ENCODE measurements around the gene NID2. TPM values are rescaled to one million over a fixed set of nuclear protein-coding genes. Genes with fewer than 3 reads are reported as not detected.

The NID2 gene
- total RNA-seq, 2 experiments from 2014 or later: 0.18 to 0.29 TPM

DNA sequence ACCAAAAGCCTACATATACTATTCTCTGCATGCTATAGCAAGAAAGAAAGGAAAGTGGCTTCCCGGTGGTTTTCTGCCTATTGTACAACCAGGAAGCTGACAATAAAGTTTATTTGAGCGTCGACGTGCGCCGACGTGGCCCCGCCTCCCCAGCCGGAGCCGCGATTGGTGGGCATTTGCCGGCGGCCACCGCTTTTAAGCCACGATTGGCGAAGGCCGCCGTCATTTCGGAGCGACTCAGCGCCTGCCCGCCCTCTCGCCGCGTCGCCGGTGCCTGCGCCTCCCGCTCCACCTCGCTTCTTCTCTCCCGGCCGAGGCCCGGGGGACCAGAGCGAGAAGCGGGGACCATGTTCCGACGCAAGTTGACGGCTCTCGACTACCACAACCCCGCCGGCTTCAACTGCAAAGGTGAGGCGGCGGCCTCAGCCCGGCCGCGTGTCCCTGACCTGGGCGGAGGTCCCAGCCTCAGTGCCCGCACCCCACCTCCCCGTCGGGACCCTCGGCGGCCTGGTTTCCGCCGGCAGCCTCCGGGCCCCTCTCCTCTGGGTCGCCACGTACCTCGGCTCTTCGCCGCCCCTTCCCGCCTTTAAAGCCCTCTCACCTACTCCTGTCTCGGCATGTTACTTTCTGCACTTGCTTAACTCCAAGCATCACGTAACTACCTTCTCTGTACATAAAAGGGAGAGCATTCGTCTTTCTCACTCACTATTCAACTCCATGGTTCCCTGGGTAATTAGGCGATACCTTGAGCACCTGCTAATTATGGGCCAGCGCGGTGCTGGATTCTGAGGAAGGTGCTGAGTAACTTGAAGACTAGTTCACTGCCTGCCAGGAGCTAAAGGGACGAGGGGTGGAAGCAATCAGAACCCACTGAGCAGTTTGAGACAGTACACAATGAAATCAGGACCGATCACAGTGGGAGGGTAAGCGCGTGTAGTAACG is 79.3 kb downstream of the NID2 start, which contains the start of gene RTRAF:
TSS of gene RTRAF (plus strand) at position 254 of the 942 bp plus-strand sequence. CDS start at position 348, 94 bp downstream.
- DNase-seq: peak; percentile 95
- Mint-ChIP-seq H3K4me3 (peak within 1 kb of the TSS; percentile 87), H3K9me3 (ENCODE audit: insufficient read depth) (no peaks in the 10 kb centered on the region), H3K27me3 (ENCODE audit: low read depth) (peaks cover 5% of the 10 kb centered on the region), H3K36me3 (ENCODE audit: low read depth) (peaks cover 23% of the 10 kb centered on the region), H3K4me1 (ENCODE audit: low read depth) (peaks cover 30% of the 10 kb centered on the region), H3K27ac (peak within 1 kb of the TSS; percentile 96)
- ChIA-PET CTCF (interaction anchor here (0.9 to 1.4 kb wide), 5 partner anchors 11 to 282 kb away, joined by 3 to 4 read pairs (median 3); no protein-coding TSS in a partner anchor), POLR2A (interaction anchor here (0.6 to 0.7 kb wide), 3 partner anchors 80 to 285 kb away, joined by 3 read pairs; no protein-coding TSS in a partner anchor)
- ATAC-seq: peak; percentile 98

DNA sequence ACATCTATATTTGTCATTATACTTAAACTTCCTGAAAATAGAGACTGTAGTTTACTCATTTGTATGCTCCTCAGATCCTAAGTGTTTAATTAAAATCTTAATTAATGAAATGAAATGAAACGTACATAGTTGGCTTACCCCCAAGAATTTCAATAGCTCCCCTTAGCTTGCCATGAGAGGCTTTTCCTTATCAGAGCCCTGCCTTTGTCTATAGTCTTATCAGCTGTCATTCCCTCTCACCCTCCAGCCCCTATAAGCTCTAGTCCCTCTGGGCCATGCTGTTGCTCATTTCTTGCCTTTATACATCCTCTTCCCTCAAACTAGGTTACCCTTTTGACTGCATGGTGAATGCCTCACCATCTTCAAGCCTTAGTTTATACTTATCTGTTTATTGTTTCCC is 80.6 kb downstream of the NID2 start:
- ATAC-seq (no peak), DNase-seq (no peak)
- Mint-ChIP-seq H3K27ac (peak overlapping the region; percentile 96), H3K4me3 (peak overlapping the region; percentile 87), H3K36me3 (ENCODE audit: low read depth) (peaks cover 13% of the 10 kb centered on the region), H3K9me3 (ENCODE audit: insufficient read depth) (no peaks in the 10 kb centered on the region), H3K27me3 (ENCODE audit: low read depth) (peaks cover 5% of the 10 kb centered on the region), H3K4me1 (ENCODE audit: low read depth) (peaks cover 24% of the 10 kb centered on the region)
- POLR2A ChIA-PET: interaction anchor here (0.7 kb wide), 1 partner anchor 127 kb away, joined by 4 read pairs; no protein-coding TSS in a partner anchor
- CTCF ChIA-PET: interaction anchor here (1.0 to 1.5 kb wide), 2 partner anchors 8 to 9 kb away, joined by 3 to 7 read pairs; no protein-coding TSS in a partner anchor

DNA sequence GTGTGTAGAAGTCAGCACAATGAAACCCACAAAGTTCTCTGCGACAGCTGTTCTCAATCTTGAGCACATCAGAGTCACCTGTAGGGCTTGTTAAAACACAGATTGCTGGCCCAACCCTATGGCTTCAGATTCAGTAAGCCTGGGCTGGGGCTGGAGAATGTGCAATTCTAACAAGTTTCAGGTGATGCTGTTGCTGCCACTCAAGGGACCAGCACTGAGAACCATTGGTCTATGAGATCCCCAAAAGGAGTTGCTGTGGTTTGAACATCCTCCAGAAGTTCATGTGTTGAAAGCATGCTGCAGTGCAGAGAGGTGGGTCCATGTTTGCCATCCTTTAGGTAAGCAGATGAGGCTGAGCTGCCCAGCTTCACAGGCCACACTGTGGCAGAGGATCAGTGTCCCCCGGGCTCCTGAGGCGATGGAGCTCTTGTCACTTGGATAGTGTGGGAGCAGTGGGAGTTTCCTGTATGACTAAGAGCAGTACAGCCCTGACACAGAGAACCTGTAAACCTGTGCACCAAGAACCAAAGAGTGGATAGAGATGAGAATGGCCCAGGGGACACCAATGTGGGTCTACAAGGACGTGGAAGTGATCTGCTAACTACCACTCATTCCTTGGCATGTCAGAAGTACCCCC is 87.5 kb downstream of the NID2 start:
- Mint-ChIP-seq H3K27ac (peak overlapping the region; percentile 11), H3K27me3 (ENCODE audit: low read depth) (peaks cover 5% of the 10 kb centered on the region), H3K4me1 (ENCODE audit: low read depth) (peaks cover 18% of the 10 kb centered on the region), H3K36me3 (ENCODE audit: low read depth) (peaks cover 2% of the 10 kb centered on the region), H3K4me3 (no peak overlapping the region), H3K9me3 (ENCODE audit: insufficient read depth) (no peaks in the 10 kb centered on the region)
- peak; percentile 25 for ATAC-seq
- CTCF ChIA-PET: interaction anchor here (0.8 to 4.6 kb wide), 4 partner anchors 11 to 205 kb away, joined by 3 to 29 read pairs (median 4); no protein-coding TSS in a partner anchor
- no peak for DNase-seq
- POLR2A ChIA-PET: no interaction called here

DNA sequence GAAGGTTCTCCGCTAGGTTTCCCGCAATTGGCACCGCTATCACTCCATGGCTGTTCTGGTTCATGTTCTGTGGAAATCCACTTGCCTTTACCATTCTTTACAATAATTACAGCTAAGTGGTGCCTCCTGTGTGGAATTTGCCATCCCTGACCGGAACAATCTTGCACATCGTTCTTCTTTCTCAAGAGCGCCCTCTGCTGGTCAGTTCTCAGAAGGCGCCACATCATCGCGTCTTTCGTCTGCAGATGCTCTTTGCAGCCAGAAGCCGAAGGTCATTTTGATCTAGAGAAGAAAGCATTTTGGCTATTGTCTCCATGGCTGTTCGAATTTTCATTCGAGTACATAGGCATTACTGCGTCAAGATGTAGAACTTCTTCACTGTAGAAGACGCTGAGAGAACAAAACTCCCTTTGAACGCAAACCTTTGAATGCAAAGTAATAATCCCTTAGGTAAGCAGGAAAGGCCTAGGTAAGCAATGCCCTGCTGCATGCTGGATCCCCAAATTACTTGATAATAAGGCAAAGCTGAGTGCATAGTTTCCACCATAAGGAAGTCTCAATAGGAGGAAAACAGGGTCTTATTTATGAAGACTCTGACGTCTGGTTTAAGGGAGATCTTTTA is 89.7 kb downstream of the NID2 start:
- Mint-ChIP-seq H3K27me3 (ENCODE audit: low read depth) (no peaks in the 10 kb centered on the region), H3K4me1 (ENCODE audit: low read depth) (peaks cover 18% of the 10 kb centered on the region), H3K36me3 (ENCODE audit: low read depth) (no peaks in the 10 kb centered on the region), H3K9me3 (ENCODE audit: insufficient read depth) (no peaks in the 10 kb centered on the region), H3K4me3 (no peak overlapping the region), H3K27ac (no peak overlapping the region)
- POLR2A ChIA-PET: interaction anchor here (1.5 kb wide), 1 partner anchor 118 kb away, joined by 6 read pairs; the partner anchor contains the start of gene GNG2
- CTCF ChIA-PET: interaction anchor here (0.6 to 4.6 kb wide), 51 partner anchors 9 to 1414 kb away, joined by 3 to 43 read pairs (median 4); partner anchors contain the start of genes FRMD6 and GNG2
- ATAC-seq (peak; percentile 77), DNase-seq (peak; percentile 89)

DNA sequence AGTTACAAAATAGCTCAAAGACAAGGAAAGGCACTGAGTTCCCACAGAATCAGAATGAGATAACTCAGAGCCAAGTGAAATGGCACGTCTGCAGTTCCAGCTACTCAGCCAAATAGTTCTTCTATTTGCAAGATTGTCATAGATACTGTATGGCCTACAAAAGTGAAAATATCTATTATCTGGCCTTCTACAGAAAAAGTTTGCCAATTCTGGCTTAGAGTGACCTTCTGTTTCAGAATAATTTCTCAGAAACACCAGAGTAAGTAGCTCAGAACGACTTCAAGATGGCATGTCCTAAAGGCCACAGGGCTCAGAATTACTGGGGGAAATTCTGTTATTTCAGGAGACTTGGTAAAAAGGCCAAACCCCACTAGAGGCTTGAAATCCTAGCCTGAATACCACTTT is 90.2 kb downstream of the NID2 start:
- ATAC-seq (peak; percentile 5), DNase-seq (no peak)
- no peaks in the 10 kb centered on the region for H3K9me3 Mint-ChIP-seq (ENCODE audit: insufficient read depth)
- no peaks in the 10 kb centered on the region for H3K27me3 Mint-ChIP-seq (ENCODE audit: low read depth)
- ChIA-PET POLR2A (interaction anchor here (1.5 kb wide), 1 partner anchor 118 kb away, joined by 6 read pairs; the partner anchor contains the start of gene GNG2), CTCF (interaction anchor here (0.6 to 4.6 kb wide), 52 partner anchors 8 to 1414 kb away, joined by 3 to 43 read pairs (median 4); partner anchors contain the start of genes FRMD6 and GNG2)
- H3K4me3 Mint-ChIP-seq: no peak overlapping the region
- no peak overlapping the region for H3K27ac Mint-ChIP-seq
- peaks cover 18% of the 10 kb centered on the region for H3K4me1 Mint-ChIP-seq (ENCODE audit: low read depth)
- no peaks in the 10 kb centered on the region for H3K36me3 Mint-ChIP-seq (ENCODE audit: low read depth)

DNA sequence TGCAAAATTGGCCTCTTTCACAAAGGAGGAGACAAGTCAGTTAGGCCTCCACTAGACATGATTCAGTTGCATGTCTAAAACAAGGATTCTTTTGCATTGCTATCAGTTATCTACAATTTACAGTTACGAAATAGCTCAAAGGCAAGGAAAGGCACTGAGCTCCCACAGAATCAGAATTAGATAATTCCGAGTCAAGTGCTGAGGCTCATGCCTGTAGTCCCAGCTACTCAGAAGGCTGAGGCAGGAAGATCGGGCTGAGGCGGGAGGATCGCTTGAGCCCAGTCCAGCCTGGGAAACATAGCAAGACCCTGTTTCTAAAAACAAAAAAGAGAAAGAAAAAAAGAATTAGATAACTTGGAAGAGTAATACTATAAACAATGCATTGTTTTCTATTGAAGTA is 91.8 kb downstream of the NID2 start:
- H3K4me1 Mint-ChIP-seq (ENCODE audit: low read depth): peaks cover 18% of the 10 kb centered on the region
- H3K9me3 Mint-ChIP-seq (ENCODE audit: insufficient read depth): no peaks in the 10 kb centered on the region
- no peak for ATAC-seq
- DNase-seq: no peak
- H3K27ac Mint-ChIP-seq: no peak overlapping the region
- POLR2A ChIA-PET: no interaction called here
- H3K4me3 Mint-ChIP-seq: no peak overlapping the region
- no peaks in the 10 kb centered on the region for H3K27me3 Mint-ChIP-seq (ENCODE audit: low read depth)
- H3K36me3 Mint-ChIP-seq (ENCODE audit: low read depth): no peaks in the 10 kb centered on the region
- CTCF ChIA-PET: interaction anchor here (0.8 to 4.6 kb wide), 6 partner anchors 10 to 200 kb away, joined by 3 to 43 read pairs (median 16); no protein-coding TSS in a partner anchor

DNA sequence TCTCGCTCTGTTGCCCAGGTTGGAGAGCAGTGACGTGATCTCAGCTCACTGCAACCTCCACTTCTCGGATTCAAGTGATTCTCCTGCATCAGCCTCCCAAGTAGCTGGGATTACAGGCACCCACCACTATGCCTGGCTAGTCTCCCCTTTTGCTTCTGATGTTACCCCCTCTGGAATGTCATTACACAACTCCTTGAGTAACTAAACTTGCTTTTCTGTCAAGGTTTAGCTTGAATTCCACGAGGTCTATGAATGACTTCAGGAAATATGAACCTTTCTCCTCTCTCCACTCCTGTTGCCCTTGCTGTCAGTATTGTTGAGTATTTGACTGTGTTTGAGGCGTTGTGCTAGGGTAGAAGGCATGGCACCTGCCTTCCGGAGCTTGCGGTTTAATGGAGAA is 96.3 kb downstream of the NID2 start:
- no peak for ATAC-seq
- H3K27ac Mint-ChIP-seq: no peak overlapping the region
- H3K4me3 Mint-ChIP-seq: no peak overlapping the region
- DNase-seq: no peak
- ChIA-PET CTCF (no interaction called here), POLR2A (no interaction called here)
- no peaks in the 10 kb centered on the region for H3K9me3 Mint-ChIP-seq (ENCODE audit: insufficient read depth)
- peaks cover 31% of the 10 kb centered on the region for H3K36me3 Mint-ChIP-seq (ENCODE audit: low read depth)
- H3K27me3 Mint-ChIP-seq (ENCODE audit: low read depth): no peaks in the 10 kb centered on the region
- peaks cover 1% of the 10 kb centered on the region for H3K4me1 Mint-ChIP-seq (ENCODE audit: low read depth)

DNA sequence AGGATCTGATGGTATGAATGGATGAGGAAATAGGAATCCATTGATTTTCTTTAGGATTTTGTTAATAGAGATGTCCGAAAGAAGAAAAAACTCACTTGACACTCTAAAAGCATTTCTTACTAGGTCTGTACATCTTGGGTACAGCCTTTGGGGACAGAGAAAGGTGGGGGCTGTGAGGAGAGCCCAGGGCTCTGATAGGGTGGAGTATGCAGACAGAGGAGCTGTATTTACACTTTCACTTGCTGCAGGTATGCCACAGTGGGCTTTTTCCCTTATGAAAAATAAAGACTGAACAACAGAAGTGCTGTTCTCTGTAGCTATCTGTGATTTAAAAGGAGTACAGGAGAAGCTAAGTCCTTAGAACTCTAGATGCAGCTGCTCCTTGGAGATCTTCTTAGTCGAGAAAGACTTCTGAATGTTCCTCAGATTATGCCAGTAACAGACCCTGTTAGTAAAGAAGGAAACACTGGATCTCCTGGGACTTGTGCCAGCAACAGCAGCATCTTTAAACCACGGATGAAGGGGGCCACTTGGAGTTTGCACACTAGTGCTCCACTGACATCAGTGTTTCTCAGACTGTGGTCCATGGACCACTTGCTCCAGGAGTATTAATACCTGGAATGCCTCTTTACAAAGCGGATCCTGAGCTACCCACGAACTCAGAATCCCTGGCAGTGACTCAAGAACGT is 98.9 kb downstream of the NID2 start:
- no peaks in the 10 kb centered on the region for H3K9me3 Mint-ChIP-seq (ENCODE audit: insufficient read depth)
- DNase-seq (no peak), ATAC-seq (no peak)
- no peak overlapping the region for H3K27ac Mint-ChIP-seq
- peaks cover 1% of the 10 kb centered on the region for H3K4me1 Mint-ChIP-seq (ENCODE audit: low read depth)
- H3K36me3 Mint-ChIP-seq (ENCODE audit: low read depth): peaks cover 50% of the 10 kb centered on the region
- H3K27me3 Mint-ChIP-seq (ENCODE audit: low read depth): no peaks in the 10 kb centered on the region
- ChIA-PET CTCF (interaction anchor here (1.2 to 1.8 kb wide), 4 partner anchors 9 to 142 kb away, joined by 3 to 12 read pairs (median 4); no protein-coding TSS in a partner anchor), POLR2A (no interaction called here)
- no peak overlapping the region for H3K4me3 Mint-ChIP-seq

DNA sequence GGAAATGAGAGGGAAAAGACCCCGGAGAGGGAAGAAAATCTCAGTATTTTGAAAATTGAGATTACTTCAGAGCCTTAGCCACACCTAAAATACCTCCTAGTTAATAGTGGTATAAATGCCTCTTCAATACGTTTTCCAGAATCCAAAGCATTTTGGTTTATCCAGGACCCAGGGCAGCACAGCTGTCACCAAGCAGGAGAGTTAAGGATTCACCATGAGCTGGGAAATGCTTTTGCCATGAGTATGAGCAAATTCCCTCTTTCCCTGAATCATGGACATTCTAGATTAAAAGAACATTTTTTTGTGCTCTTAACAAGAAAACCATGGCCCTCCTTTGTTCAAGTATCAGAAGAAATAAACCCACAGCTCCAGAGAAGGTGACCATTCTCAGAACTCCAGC is 101.3 kb downstream of the NID2 start:
- Mint-ChIP-seq H3K27me3 (ENCODE audit: low read depth) (no peaks in the 10 kb centered on the region), H3K4me3 (no peak overlapping the region), H3K9me3 (ENCODE audit: insufficient read depth) (no peaks in the 10 kb centered on the region), H3K36me3 (ENCODE audit: low read depth) (peaks cover 62% of the 10 kb centered on the region), H3K27ac (no peak overlapping the region), H3K4me1 (ENCODE audit: low read depth) (peaks cover 12% of the 10 kb centered on the region)
- DNase-seq (no peak), ATAC-seq (no peak)
- CTCF ChIA-PET: interaction anchor here (1.5 to 5.3 kb wide), 2 partner anchors 12 to 160 kb away, joined by 3 to 43 read pairs; no protein-coding TSS in a partner anchor
- POLR2A ChIA-PET: no interaction called here

DNA sequence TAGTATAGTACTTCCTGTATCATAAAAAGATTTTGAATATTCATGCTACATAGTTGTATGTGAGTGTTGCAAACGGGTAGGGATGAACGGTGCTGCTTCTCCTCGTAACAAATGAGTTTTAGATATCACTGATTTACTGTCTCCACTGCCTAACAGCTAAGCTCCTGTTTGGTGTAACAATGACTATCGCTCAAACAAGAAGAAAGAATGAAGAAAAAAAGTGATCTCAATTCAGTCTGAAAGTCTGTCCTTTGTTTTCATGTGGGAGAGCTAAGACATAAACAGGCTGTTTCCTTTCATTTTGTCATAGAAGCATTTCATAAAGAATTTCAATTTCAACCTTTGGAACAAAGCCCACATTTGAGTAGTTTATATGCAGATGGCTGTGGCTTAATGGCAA is 105.6 kb downstream of the NID2 start:
- DNase-seq (no peak), ATAC-seq (no peak)
- Mint-ChIP-seq H3K27me3 (ENCODE audit: low read depth) (no peaks in the 10 kb centered on the region), H3K27ac (peak overlapping the region; percentile 59), H3K36me3 (ENCODE audit: low read depth) (peaks cover 76% of the 10 kb centered on the region), H3K4me1 (ENCODE audit: low read depth) (peaks cover 24% of the 10 kb centered on the region), H3K4me3 (peak overlapping the region; percentile 29), H3K9me3 (ENCODE audit: insufficient read depth) (peaks cover 9% of the 10 kb centered on the region)
- POLR2A ChIA-PET: no interaction called here
- CTCF ChIA-PET: interaction anchor here (0.7 to 1.5 kb wide), 3 partner anchors 15 to 57 kb away, joined by 3 to 12 read pairs (median 3); no protein-coding TSS in a partner anchor

Data from activated CD8-positive, alpha-beta T cell treated with anti-CD3 and anti-CD28 coated beads, Interleukin-2, amount 10 ng/mL, durations not matched to agents 7 days and 5 days (primary cell).